HG03439 (cell line): ENCODE measurements around the gene CFAP68.
"Not testable (repeated sequence)": the region's sequence is repeated elsewhere in the genome, so short reads cannot be mapped to it uniquely, and the experiment has no call there.

Experiments
- ATAC-seq: cut with Tn5 transposase; IDR thresholded peaks from one replicate; pipeline ENCODE4 v1.9.1; 2021; ENCODE audit warnings: mild to moderate bottlenecking, moderate library complexity; ENCODE audit not compliant: unreplicated experiment

Gene CFAP68

DNA sequence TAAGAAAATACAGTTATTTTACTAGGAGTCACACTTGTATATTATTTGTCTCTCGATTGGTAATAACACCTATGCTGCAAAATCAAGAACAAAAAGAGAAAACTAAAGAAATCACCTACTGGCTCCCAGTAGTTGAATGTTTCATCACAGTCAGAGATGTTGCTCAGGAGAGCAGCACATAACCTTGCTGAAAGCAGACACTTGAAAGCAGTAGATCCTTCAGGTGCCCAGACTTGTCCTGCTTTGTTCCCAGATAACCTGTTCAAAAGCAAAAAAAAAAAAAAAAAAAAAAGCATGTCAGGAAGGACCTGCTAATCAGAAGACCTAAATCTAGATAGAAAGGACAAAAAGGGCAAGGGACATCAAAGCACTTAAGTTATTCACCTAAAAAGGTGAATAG is 9.2 kb upstream of the CFAP68 start:
- ATAC-seq = no peak

- peak; percentile 18 for ATAC-seq
Observed at GRCh38 chr11:111870522-111870885, 8.8 kb upstream of the CFAP68 start.

GRCh38 chr11:111870886-111871692 is 8.3 kb upstream of the CFAP68 start, which contains the start of gene ALG9:
Gene ALG9, minus strand, starts transcription at chr11:111871581. Its CDS starts 99 bp downstream, at chr11:111871482.
- ATAC-seq = peak; percentile 90

DNA sequence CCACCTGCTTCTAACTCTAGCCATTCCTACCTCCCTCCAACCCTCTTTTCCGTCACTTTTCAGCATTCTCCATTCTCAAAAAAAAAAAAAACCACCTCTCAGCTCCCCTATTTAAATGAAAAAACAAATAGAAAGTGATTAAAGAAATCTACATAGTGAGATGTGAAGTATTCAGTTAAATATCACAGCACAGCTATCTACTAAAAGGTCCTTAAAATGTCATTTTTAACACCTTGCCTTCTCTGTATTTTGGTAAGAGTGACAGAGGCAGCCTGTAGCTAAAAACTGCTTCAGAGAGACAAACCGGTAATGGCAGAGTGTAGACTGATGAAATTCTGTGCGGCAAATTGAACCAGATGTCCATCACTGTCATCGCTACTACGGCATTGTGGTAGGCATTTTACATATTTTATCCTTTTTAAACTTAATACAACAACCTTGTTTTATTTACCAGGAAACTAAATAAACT is 7.6 kb upstream of the CFAP68 start:
- ATAC-seq = no peak

- peak; percentile 3 for ATAC-seq
Observed at GRCh38 chr11:111878385-111878848, 924 bp upstream of the CFAP68 start.

DNA sequence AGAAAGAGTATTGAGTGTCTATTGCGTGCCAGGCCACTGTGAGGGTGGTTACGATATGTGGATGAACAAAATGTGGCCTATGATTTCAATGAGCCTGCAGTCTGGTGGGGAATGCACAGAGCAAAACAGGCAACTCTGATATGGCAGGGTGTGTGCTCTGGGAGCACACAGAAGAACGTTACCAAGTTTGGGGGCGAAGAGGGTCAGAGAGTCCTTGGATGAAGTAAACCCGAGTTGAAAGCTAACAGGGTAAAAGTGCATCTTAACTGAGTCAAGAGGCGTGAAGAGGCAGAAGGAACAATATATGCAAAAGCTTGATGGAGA is 258 bp downstream of the CFAP68 start:
- ATAC-seq = no peak

- ATAC-seq = no peak
Observed at GRCh38 chr11:111882202-111882601, 2.9 kb downstream of the CFAP68 start.

DNA sequence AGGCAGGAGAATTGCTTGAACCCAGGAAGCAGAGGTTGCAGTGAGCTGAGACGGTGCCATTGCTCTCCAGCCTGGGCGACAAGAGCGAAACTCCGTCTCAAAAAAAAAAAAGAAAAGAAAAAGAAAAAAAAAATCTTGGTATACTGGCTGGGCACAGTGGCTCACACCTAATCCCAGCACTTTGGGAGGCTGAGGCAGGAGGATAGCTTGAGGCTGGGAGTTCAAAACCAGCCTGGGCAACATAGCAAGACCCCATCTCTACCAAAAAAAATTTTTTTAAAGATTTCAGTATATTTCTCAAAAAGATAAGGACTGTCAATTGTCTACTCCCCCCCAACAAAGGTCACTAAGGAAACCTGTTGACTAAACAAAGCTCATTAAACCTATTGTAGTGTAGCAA is 5.7 kb downstream of the CFAP68 start:
- ATAC-seq = not testable (repeated sequence)

DNA sequence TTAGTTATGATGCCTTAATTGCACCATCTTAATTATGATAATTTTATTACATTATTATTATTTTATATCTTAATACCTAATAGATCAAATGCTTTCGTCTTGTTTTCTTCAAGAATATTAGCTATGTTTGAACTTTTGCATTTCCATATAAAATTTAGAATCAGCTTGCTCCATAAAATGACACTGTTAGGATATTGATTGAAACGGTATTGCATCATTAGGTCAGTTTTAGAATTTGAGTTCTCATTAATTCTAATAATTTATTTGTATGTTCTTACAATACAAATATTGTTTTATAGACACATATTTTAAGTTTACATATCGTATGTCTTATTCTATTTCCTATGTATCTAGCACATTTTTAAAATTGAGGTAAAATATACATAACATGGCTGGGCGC is 6.7 kb downstream of the CFAP68 start:
- ATAC-seq = no peak

DNA sequence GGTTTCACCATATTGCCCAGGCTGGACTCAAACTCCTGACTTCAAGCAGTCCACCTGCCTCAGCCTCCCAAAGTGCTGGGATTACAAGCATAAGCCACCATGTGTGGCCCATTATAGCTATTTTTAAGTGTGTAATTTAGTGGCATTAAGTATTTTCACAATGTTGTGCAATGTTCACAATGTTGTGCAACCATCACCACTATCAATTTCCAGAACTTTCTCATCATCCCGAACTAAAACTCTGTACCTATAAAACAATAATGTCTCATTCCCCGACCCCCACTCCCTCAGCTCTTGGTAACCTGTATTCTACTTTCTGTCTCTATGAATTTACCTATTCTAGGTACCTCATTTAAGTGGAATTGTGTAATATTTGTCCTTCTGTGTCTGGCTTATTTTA is 7.5 kb downstream of the CFAP68 start:
- no peak for ATAC-seq

GRCh38 chr11:111905411-111905810 is 26.1 kb downstream of the CFAP68 start:
- ATAC-seq = no peak

DNA sequence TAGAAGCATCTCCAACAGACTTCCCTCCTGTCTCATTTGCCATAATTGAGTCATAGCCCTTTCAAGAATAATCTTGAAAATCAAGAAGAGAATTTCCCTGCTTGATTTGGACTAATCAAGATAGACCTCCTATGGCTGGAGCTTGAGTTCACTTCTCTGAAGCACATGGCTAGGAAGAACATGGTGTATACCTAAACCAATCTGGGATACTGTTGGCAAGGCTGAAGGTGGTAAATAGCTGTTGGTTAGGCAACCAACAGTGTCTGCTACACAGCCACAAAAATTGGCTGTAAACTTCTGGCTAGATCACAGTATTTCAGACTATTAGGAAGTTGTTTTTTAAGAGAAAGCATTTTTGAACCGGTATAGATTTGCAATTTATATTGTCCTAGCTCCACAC is 27.3 kb downstream of the CFAP68 start:
- no peak for ATAC-seq

DNA sequence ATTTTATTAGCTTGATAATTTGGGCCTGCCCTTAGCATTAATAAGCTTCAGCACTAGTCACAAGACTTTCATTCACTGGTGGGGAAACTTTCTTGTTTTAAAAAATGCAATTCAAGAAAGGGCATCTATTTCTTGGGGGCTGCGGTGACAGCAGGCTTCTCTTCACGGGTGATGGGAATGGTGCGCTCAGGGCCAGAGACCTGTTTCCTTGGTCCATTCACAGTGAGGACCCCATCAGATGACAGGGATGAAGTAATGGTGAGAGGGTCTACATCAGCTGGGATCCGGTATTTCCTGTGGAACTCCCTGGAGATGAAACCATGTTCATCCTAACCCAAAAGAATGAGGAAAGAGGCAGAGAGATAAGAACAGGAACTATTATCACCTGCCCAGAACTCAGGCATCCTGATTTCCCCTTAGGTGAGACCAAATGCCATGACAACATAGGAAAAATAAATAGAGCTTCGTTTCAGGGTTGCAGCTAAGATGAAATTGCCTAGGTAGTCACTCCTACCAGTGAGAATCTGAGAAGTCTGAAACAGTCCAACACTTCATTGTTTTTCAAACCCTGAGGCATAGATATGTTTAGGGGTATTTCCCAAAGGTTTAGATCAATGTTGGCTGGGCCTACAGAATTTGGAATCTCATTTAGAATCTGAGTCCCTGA is 29.4 kb downstream of the CFAP68 start:
- no peak for ATAC-seq

DNA sequence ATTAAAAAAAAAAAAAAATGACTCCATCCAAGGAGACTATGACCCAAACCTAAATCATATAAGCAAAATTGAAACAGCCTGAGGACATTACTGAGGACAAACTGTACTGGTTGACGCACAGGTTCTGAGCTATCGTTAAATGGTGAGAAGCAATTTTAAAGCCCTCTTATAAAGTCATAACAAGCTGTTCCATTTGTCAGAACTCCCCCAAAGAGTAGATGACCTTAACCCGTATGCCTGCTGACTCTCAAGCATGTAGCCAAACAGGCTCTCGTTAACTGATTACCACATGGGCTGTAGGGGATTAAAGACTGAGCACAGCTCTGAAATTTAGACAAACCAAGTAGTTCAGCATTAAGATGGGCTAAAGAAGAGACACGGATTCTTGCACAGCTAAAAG is 30.0 kb downstream of the CFAP68 start:
- ATAC-seq = no peak

GRCh38 chr11:111910676-111911562 is 31.6 kb downstream of the CFAP68 start:
- ATAC-seq = no peak

DNA sequence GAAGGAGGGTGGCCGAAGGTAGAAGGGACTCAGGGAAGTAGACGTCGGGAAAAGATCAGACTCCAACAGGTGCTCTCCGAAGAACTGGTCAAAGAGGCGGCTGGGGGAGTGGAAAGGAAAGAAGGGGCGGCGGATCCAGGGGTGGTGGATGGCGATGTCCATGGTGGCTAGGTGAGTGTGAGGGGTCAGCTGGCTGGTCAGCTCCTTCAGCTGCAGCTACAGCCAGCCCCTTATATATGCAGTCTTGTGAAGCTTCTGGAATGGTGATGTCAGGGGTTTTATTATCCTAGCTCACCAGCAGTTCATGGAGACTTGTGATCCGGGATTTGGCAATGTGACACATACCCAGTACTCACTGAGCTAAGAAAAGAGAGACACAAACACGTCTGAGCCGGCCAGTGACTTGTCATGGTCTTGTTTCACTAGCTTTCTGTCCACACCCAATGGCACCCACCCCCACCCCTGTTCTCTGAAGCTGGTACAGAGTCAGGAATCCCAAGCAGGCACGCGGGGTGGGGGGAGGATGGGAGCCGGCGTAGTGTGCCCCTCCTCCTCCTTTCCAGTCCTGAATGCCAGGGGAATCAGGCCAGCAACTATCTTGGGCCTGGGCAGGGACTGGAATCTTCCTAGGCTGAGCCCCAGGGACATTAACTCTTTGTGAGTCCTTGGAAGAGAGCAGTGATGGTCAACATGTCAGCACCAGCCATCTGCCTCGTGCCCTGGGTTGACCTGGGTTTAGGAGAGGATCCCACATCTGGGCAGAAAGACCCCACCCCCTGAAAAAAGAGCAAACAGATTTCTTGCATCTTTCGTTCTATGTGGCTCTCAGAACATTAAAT is 32.4 kb downstream of the CFAP68 start, which contains the start of gene CRYAB:
Gene CRYAB, minus strand, starts transcription at position 208 of the 839 bp plus-strand sequence. Its CDS starts 46 bp downstream, at position 162.
- ATAC-seq = no peak

DNA sequence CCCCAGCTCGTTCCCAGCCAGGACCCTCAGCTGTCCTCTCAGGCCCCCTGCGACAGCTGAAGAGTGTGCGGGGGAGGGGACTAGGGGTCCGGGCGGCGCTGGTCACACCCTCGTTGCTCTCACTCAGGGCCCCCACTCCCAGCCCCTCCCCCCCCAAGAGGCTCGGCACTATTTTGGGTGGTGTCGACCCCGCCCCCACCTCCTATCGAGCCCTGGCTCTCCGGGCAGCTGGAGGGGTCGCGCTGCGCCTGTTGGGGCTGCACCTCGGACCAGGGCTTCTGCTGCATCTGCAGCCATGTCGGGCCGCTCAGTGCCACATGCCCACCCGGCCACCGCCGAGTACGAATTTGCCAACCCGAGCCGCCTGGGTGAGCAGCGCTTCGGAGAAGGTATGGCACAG is 33.2 kb downstream of the CFAP68 start, which contains the start of gene HSPB2:
Gene HSPB2, plus strand, starts transcription at position 200 of the 400 bp plus-strand sequence. Its CDS starts 96 bp downstream, at position 296.
- no peak for ATAC-seq

GRCh38 chr11:111913031-111913861 is 33.9 kb downstream of the CFAP68 start:
- ATAC-seq = no peak

- ATAC-seq = no peak
Observed at GRCh38 chr11:111913997-111914396, 34.7 kb downstream of the CFAP68 start.
